ENCODE measurements around the gene ARSB. TPM values are rescaled to one million over a fixed set of nuclear protein-coding genes. Genes with fewer than 3 reads are reported as not detected.
A peak's percentile ranks its signal among the peaks of the same experiment; 100 is the strongest.

Gene ARSB
- total RNA-seq, 6 donors from 2014 or later: 9.8 to 24.1 (median 18.7) TPM

DNA sequence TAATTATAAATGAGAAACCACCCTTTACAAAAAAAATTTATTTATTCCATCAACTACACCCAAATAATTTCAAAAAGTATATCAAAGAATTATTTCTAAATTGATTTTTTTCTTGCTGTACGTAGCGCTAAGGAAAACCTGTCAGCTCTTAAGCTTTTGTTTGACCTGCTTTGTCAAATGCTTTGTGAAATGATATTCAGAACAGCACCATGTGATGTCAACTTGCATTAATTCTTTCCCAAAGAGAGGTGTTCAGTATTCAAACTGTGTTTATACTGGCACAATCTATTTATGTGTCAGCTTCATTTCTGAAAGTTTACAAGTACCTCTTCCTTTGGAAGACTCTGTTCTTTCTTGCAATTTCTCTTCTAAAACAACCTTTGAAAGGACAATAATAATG lies 12.0 kb upstream of the ARSB start:
- DNase-seq (no peak), ATAC-seq (ENCODE audit: low FRiP score in 2 of 2) (no peak)
- 90 to 95% methylated on average over 2 of the region's 2 CpGs for WGBS, 2 donors
- Histone ChIP-seq H3K36me3 (no peaks in the 10 kb centered on the region), H3K4me1 (no peaks in the 10 kb centered on the region), H3K4me3 (no peak overlapping the region), H3K27ac (no peak overlapping the region), H3K9me3 (no peaks in the 10 kb centered on the region), H3K27me3 (no peaks in the 10 kb centered on the region)
- TF ChIP-seq, protein P1, sequence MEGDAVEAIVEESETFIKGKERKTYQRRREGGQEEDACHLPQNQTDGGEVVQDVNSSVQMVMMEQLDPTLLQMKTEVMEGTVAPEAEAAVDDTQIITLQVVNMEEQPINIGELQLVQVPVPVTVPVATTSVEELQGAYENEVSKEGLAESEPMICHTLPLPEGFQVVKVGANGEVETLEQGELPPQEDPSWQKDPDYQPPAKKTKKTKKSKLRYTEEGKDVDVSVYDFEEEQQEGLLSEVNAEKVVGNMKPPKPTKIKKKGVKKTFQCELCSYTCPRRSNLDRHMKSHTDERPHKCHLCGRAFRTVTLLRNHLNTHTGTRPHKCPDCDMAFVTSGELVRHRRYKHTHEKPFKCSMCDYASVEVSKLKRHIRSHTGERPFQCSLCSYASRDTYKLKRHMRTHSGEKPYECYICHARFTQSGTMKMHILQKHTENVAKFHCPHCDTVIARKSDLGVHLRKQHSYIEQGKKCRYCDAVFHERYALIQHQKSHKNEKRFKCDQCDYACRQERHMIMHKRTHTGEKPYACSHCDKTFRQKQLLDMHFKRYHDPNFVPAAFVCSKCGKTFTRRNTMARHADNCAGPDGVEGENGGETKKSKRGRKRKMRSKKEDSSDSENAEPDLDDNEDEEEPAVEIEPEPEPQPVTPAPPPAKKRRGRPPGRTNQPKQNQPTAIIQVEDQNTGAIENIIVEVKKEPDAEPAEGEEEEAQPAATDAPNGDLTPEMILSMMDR (IDR thresholded peaks at IDR 0.05): no peak
- no peak for TF ChIP-seq EP300 (IDR thresholded peaks at IDR 0.05)
- no peak for TF ChIP-seq POLR2A (IDR thresholded peaks at IDR 0.05)
- TF ChIP-seq POLR2AphosphoS5 (IDR thresholded peaks at IDR 0.05): no peak

DNA sequence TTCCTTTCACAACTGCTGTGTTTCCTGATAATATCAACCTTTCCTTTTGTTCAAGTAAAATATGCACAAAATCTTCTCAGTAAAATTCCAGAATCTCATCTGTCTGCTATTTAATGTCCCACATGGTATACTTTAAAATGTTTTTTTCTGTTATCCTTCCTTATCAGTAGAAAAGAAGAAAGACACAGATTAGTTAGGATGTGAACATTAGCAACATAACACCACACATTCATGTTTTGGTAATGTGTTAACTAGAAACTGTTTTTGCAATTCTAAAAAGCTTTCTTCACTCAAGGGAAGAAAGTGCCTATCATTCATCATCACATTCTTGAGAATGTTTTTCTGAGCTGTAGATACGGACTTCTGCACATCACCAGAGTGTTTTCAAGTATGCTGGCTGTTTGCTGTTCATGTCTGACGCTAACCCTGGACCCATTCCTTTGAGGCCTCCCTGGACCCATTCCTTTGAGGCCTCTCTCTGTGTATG lies 10.5 kb upstream of the ARSB start:
- no peak for DNase-seq
- no peak for ATAC-seq (ENCODE audit: low FRiP score in 2 of 2)
- Histone ChIP-seq H3K4me1 (no peaks in the 10 kb centered on the region), H3K9me3 (no peaks in the 10 kb centered on the region), H3K4me3 (no peak overlapping the region), H3K27ac (no peak overlapping the region), H3K36me3 (no peaks in the 10 kb centered on the region), H3K27me3 (no peaks in the 10 kb centered on the region)
- no peak for TF ChIP-seq POLR2AphosphoS5 (IDR thresholded peaks at IDR 0.05)
- TF ChIP-seq POLR2A (IDR thresholded peaks at IDR 0.05): no peak
- TF ChIP-seq, protein P1 (IDR thresholded peaks at IDR 0.05): no peak
- no peak for TF ChIP-seq EP300 (IDR thresholded peaks at IDR 0.05)
- WGBS, 2 donors: 69 to 88% methylated on average over 2 of the region's 2 CpGs

DNA sequence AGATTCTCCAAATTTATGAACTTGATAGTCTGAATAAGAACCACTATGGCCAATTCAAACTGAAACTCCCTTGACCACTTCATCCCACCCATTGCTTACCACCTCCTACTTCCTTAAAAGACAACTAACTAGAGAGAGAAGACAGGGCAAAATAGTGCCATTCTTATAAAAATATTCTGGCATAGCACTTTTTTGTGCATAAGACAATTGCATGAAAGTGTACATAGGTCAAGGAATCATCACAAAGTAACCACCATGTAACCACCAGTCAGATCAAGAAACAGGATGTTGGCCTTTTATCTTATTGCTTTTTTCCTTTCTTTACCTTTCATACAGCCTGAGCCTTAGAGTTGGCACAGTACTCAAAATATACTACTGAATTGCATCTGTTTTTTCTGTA lies 8.1 kb upstream of the ARSB start:
- no peaks in the 10 kb centered on the region for H3K36me3 ChIP-seq
- TF ChIP-seq POLR2A (IDR thresholded peaks at IDR 0.05): no peak
- no peak for TF ChIP-seq EP300 (IDR thresholded peaks at IDR 0.05)
- TF ChIP-seq, protein P1 (IDR thresholded peaks at IDR 0.05): no peak
- no peak for TF ChIP-seq POLR2AphosphoS5 (IDR thresholded peaks at IDR 0.05)
- no peak overlapping the region for H3K4me3 ChIP-seq
- H3K27ac ChIP-seq: no peak overlapping the region
- H3K4me1 ChIP-seq: no peaks in the 10 kb centered on the region
- no peaks in the 10 kb centered on the region for H3K9me3 ChIP-seq
- no peak for DNase-seq
- H3K27me3 ChIP-seq: no peaks in the 10 kb centered on the region
- no peak for ATAC-seq (ENCODE audit: low FRiP score in 2 of 2)

DNA sequence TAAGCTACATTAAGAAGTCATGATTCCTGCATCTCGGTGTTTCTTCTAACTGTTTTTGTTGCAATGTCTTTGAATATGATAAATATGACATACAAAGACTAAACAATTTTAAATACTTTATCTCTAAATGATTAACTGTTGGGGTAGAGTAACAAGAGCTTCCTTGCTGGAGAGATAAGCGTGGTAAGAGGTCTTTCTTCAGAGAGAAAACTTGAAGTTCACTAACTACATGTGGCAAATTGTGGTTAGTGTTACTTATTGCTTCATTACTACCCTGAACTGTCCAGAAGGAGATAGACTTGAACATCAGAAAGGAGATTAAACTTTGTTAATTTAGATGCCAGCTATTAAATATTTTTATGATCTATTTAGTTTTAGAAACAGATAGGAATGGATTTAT lies 7.0 kb upstream of the ARSB start:
- Histone ChIP-seq H3K27me3 (no peaks in the 10 kb centered on the region), H3K27ac (no peak overlapping the region), H3K9me3 (no peaks in the 10 kb centered on the region), H3K4me1 (no peaks in the 10 kb centered on the region), H3K36me3 (no peaks in the 10 kb centered on the region), H3K4me3 (no peak overlapping the region)
- no peak for ATAC-seq (ENCODE audit: low FRiP score in 2 of 2)
- TF ChIP-seq EP300 (IDR thresholded peaks at IDR 0.05): no peak
- TF ChIP-seq, protein P1 (IDR thresholded peaks at IDR 0.05): no peak
- TF ChIP-seq POLR2A (IDR thresholded peaks at IDR 0.05): no peak
- TF ChIP-seq POLR2AphosphoS5 (IDR thresholded peaks at IDR 0.05): no peak
- DNase-seq: no peak
- 79 to 82% methylated on average over 2 of the region's 2 CpGs for WGBS, 2 donors

DNA sequence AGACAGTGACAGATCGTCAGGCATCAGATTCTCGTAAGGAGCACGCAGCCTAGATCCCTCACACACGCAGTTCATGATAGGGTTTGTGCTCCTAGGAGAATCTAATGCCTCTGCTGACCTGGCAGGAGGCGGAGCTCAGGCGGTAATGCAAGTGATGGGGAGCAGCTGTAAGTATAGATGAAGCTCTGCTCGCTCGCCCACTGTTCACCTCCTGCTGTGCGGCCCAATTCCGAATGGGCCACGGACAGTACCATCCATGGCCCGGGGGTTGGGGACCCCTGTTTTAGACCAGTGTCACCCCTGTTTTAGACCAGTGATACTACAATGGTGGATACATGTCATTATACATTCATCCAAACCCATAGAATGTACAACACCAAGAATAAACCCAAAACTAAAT lies 4.0 kb upstream of the ARSB start:
- no peaks in the 10 kb centered on the region for H3K27me3 ChIP-seq
- no peak overlapping the region for H3K27ac ChIP-seq
- no peak overlapping the region for H3K4me3 ChIP-seq
- TF ChIP-seq POLR2AphosphoS5 (IDR thresholded peaks at IDR 0.05): no peak
- TF ChIP-seq, protein P1 (IDR thresholded peaks at IDR 0.05): no peak
- TF ChIP-seq EP300 (IDR thresholded peaks at IDR 0.05): no peak
- no peak for TF ChIP-seq POLR2A (IDR thresholded peaks at IDR 0.05)
- H3K4me1 ChIP-seq: peaks cover 5 to 12% (median 9%) of the 10 kb centered on the region in 4 donors
- H3K9me3 ChIP-seq: no peaks in the 10 kb centered on the region
- H3K36me3 ChIP-seq: no peaks in the 10 kb centered on the region
- WGBS, 2 donors: 95 to 97% methylated on average over 12 of the region's 12 CpGs
- DNase-seq (peak in 1 of 2 donors; percentile 25), ATAC-seq (ENCODE audit: low FRiP score in 2 of 2) (no peak)

Data from upper lobe of left lung (tissue), 6 donors.